Vagina (tissue), 2 donors: ENCODE measurements around the gene ANXA6. TPM values are rescaled to one million over a fixed set of nuclear protein-coding genes. Genes with fewer than 3 reads are reported as not detected.

Experiments
- DNase-seq, 2 donors: peaks; one replicate each; pipeline ENCODE4 v3.0.0-alpha.2; 2017; ENCODE audit errors: extremely low spot score in 2 of 2
- H3K27ac ChIP-seq: fragments of 200-600 bp; sonication (generic); one replicate; pipeline ENCODE4 v1.5.1; 2019
- H3K27me3 ChIP-seq: fragments of 200-600 bp; sonication (generic); one replicate; pipeline ENCODE4 v1.5.1; 2019
- H3K36me3 ChIP-seq, 2 donors: fragments of 200-600 bp; sonication (generic); one replicate each; pipeline ENCODE4 v1.5.1; 2017 to 2019
- H3K4me1 ChIP-seq: fragments of 200-600 bp; sonication (generic); one replicate; pipeline ENCODE4 v1.5.1; 2019
- H3K4me3 ChIP-seq, 2 donors: fragments of 200-600 bp; sonication (generic); 1 replicate in 1 of 2; 2 replicates in 1 of 2; pipeline ENCODE4 v1.5.1; 2016 to 2019
- H3K9me3 ChIP-seq: fragments of 200-600 bp; sonication (generic); one replicate; pipeline ENCODE4 v1.5.1; 2019
- CTCF ChIP-seq, 3 experiments: fragments of 450-650 bp in 2 of 3; fragments of 200-600 bp in 1 of 3; sonication (generic) in 1 of 3; IDR thresholded peaks; one replicate each; pipeline ENCODE4 v1.5.1; 2017 to 2019; ENCODE audit warnings: antibody characterized with exemption in 3 of 3, mild to moderate bottlenecking in 2 of 3, moderate library complexity in 2 of 3
- POLR2A ChIP-seq, 2 donors: fragments of 450-650 bp; IDR thresholded peaks; one replicate each; pipeline ENCODE4 v1.6.1; 2017; ENCODE audit warnings: antibody characterized with exemption in 2 of 2, mild to moderate bottlenecking in 2 of 2, moderate library complexity in 2 of 2
- POLR2AphosphoS5 ChIP-seq, 2 donors: sonication (generic); formaldehyde crosslinking; IDR thresholded peaks; one replicate each; pipeline ENCODE4 v1.9.0; 2017; ENCODE audit warnings: antibody characterized with exemption in 2 of 2, mild to moderate bottlenecking in 2 of 2, low read depth in 1 of 2; ENCODE audit not compliant: insufficient read depth in 1 of 2
- intact Hi-C: fragments of 100-400 bp; cut with DNase I; formaldehyde crosslinking; loops from one replicate; pipeline ENCODE4 v1.15.1; 2023
- total RNA-seq: library from RNA; depleted of rRNA; stranded (reverse); fragments of >200 nt; gene quantifications from one replicate; pipeline ENCODE4 v1.2.3, GENCODE V29; 2016

Gene ANXA6
- total RNA-seq, 1 donor from 2014 or later: 190 TPM

- Histone ChIP-seq H3K4me3 (no peak overlapping the region), H3K9me3 (no peaks in the 10 kb centered on the region), H3K36me3 (no peaks in the 10 kb centered on the region), H3K27me3 (no peaks in the 10 kb centered on the region), H3K4me1 (peaks cover 5% of the 10 kb centered on the region), H3K27ac (no peak overlapping the region)
- DNase-seq: no peak
- TF ChIP-seq POLR2AphosphoS5 (IDR thresholded peaks at IDR 0.05; ENCODE audit: insufficient read depth in 1 of 2, low read depth in 1 of 2) (no peak), POLR2A (IDR thresholded peaks at IDR 0.05) (no peak), CTCF (IDR thresholded peaks at IDR 0.05) (no peak)
- intact Hi-C loops: no loop called here
Measured at GRCh38 chr5:151167022-151167421, 9.4 kb upstream of the ANXA6 start.

- no peak for DNase-seq
- intact Hi-C loops: loop anchor here (5.0 kb wide), 1 partner anchor 38 kb away; no protein-coding TSS in a partner anchor
- H3K9me3 ChIP-seq: no peaks in the 10 kb centered on the region
Measured at GRCh38 chr5:151164687-151165392, 7.3 kb upstream of the ANXA6 start.

GRCh38 chr5:151162776-151163175, 5.2 kb upstream of the ANXA6 start:
- Histone ChIP-seq H3K4me3 (no peak overlapping the region), H3K27me3 (no peaks in the 10 kb centered on the region), H3K27ac (peak overlapping the region; percentile 31), H3K4me1 (peaks cover 12% of the 10 kb centered on the region), H3K36me3 (no peaks in the 10 kb centered on the region), H3K9me3 (no peaks in the 10 kb centered on the region)
- intact Hi-C loops: loop anchor here (5.0 kb wide), 1 partner anchor 35 kb away; no protein-coding TSS in a partner anchor
- no peak for DNase-seq
- TF ChIP-seq POLR2A (IDR thresholded peaks at IDR 0.05) (no peak), POLR2AphosphoS5 (IDR thresholded peaks at IDR 0.05; ENCODE audit: insufficient read depth in 1 of 2, low read depth in 1 of 2) (no peak), CTCF (IDR thresholded peaks at IDR 0.05) (no peak)

More at GRCh38 chr5:151164687-151165392, 7.3 kb upstream of the ANXA6 start:
- Histone ChIP-seq H3K27me3 (no peaks in the 10 kb centered on the region), H3K4me1 (peaks cover 5% of the 10 kb centered on the region), H3K36me3 (no peaks in the 10 kb centered on the region), H3K27ac (no peak overlapping the region), H3K4me3 (no peak overlapping the region)
- peak; percentile 80 to 94 (median 94) for TF ChIP-seq CTCF (IDR thresholded peaks at IDR 0.05)
- TF ChIP-seq POLR2A (IDR thresholded peaks at IDR 0.05): no peak
- TF ChIP-seq POLR2AphosphoS5 (IDR thresholded peaks at IDR 0.05; ENCODE audit: insufficient read depth in 1 of 2, low read depth in 1 of 2): peak in 1 of 2 donors; percentile 49

DNA sequence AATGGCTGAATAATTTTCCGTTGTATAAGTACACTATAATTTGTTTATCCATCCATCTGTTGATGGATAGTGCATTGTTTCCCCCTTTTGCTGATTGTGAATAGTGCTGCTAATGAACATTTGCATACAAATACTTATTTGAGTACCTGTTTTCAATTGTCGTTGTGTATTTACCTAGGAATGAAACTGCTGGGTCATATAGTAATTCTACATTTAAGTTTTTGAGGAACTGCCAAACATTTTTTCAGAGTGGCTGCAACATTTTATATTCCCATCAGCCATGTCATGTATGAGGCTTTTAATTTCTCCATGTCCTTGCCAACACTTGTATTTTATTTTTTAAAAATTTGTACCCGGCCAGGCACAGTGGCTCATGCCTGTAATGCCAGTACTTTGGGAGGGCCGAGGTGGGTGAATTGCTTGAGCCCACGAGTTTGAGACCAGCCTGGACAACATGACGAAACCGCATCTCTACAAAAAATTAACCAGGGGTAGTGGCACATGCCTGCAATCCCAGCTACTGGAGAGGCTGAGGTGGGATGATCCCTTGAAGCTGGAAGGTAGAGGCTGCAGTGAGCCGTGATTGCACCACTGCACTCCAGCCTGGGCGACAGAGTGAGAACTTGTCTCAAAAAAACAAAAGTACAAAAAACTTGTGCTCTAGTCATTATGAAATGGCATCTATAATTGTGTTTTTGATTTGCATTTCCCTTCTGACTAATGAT, 2.2 kb upstream of the ANXA6 start:
- H3K4me3 ChIP-seq: no peak overlapping the region
- no peaks in the 10 kb centered on the region for H3K36me3 ChIP-seq
- H3K27me3 ChIP-seq: no peaks in the 10 kb centered on the region
- H3K4me1 ChIP-seq: peaks cover 31% of the 10 kb centered on the region
- intact Hi-C loops: loop anchor here (5.0 kb wide), 1 partner anchor 33 kb away; no protein-coding TSS in a partner anchor
- no peak for DNase-seq
- no peak for TF ChIP-seq POLR2A (IDR thresholded peaks at IDR 0.05)
- TF ChIP-seq CTCF (IDR thresholded peaks at IDR 0.05): no peak
- TF ChIP-seq POLR2AphosphoS5 (IDR thresholded peaks at IDR 0.05; ENCODE audit: insufficient read depth in 1 of 2, low read depth in 1 of 2): no peak
- H3K9me3 ChIP-seq: no peaks in the 10 kb centered on the region
- no peak overlapping the region for H3K27ac ChIP-seq
